ENCODE results near the gene KRTAP4-8.
"Not testable (repeated sequence)": the region's sequence is repeated elsewhere in the genome, so short reads cannot be mapped to it uniquely, and the experiment has no call there.

DNA sequence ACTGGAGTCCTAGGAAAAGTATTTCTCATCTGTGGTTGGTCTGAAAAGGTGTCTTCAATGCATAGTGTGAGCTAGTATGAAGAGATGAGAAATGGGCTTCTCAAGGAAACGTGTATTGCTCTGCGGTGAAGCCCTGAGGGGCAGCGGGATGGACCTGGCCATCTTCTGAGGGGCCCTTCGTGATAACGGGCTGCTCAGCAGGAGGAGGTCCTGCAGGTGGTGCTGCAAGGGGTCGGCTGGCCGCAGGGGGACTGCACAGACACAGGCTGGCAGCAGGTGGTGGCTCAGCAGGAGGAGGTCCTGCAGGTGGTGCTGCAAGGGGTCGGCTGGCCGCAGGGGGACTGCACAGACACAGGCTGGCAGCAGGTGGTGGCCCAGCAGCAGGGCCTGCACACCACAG, 43.4 kb downstream of the KRTAP4-8 start:
- not testable (repeated sequence) for TF ChIP-seq CTCF, POLR2A (IDR thresholded peaks at IDR 0.05)
